H1 (cell line): ENCODE results near the gene TBCE. TPM values are rescaled to one million over a fixed set of nuclear protein-coding genes. Genes with fewer than 3 reads are reported as not detected.
A peak's percentile ranks its signal among the peaks of the same experiment; 100 is the strongest.

Experiments used
- CTCF ChIA-PET: fragments of 300-600 bp; sonication (Branson Sonifier 250); formaldehyde crosslinking; loops from one replicate; lab custom pipeline; 2021; ENCODE audit not compliant: partially characterized antibody; lab: Charles Lee
- POLR2A ChIA-PET: fragments of 300-600 bp; sonication (Branson Sonifier 250); formaldehyde crosslinking; loops from one replicate; lab custom pipeline; 2021; ENCODE audit warnings: inconsistent platforms; ENCODE audit not compliant: partially characterized antibody; lab: Charles Lee
- DNase-seq, 2 experiments: peaks; one replicate each; pipeline versions ENCODE4 v3.0.0 to v3.0.0-alpha.2; 2010 to 2022; ENCODE audit warnings: low spot score in 2 of 2, low read depth in 1 of 2, mixed read lengths in 1 of 2
- FAIRE-seq: peaks from 2 replicates; lab custom pipeline; 2011; peaks lifted over from hg19 to GRCh38; lab: Jason Lieb, UNC
- H2AFZ ChIP-seq: 2 replicates; pipeline ENCODE4 v1.8.1; 2012; ENCODE audit warnings: low read length, inconsistent platforms
- H2AK5ac ChIP-seq: 2 replicates; pipeline ENCODE4 v1.6.1; 2013; ENCODE audit warnings: low read depth, low read length
- H2BK120ac ChIP-seq: replicated peaks from 2 replicates; pipeline ENCODE3; 2013; ENCODE audit warnings: low read depth, low read length, inconsistent platforms
- H2BK12ac ChIP-seq: 2 replicates; pipeline ENCODE4 v1.6.1; 2013; ENCODE audit warnings: low read depth, low read length
- H2BK15ac ChIP-seq: 2 replicates; pipeline ENCODE4 v1.6.1; 2013; ENCODE audit warnings: low read length
- H2BK20ac ChIP-seq: 2 replicates; pipeline ENCODE4 v1.6.1; 2013; ENCODE audit warnings: low read length
- H2BK5ac ChIP-seq: 2 replicates; pipeline ENCODE4 v1.6.1; 2013; ENCODE audit warnings: low read depth, low read length
- H3K14ac ChIP-seq: 2 replicates; pipeline ENCODE4 v1.6.1; 2013; ENCODE audit warnings: inconsistent platforms; ENCODE audit not compliant: insufficient read length
- H3K18ac ChIP-seq: 2 replicates; pipeline ENCODE4 v1.6.1; 2013; ENCODE audit warnings: low read length; ENCODE audit errors: extremely low read depth
- H3K23ac ChIP-seq: 2 replicates; pipeline ENCODE4 v1.6.1; 2013; ENCODE audit warnings: inconsistent platforms; ENCODE audit not compliant: insufficient read length
- H3K23me2 ChIP-seq: 2 replicates; pipeline ENCODE4 v1.6.1; 2013; ENCODE audit warnings: low read depth, low read length
- H3K27ac ChIP-seq: 2 replicates; pipeline ENCODE4 v1.6.1; 2011; ENCODE audit warnings: low read depth, low read length, inconsistent platforms
- H3K27me3 ChIP-seq, 4 experiments: replicated peaks in 1 of 4; 1 replicate in 1 of 4; 2 replicates in 3 of 4; pipeline versions ENCODE4 v1.6.1 to v1.8.1; 2011 to 2013; ENCODE audit warnings: low read length in 3 of 4, mild to moderate bottlenecking in 3 of 4, inconsistent platforms in 2 of 4, mixed read lengths in 2 of 4, moderate library complexity in 1 of 4; ENCODE audit not compliant: control insufficient read depth in 3 of 4, insufficient read depth in 3 of 4; ENCODE audit errors: extremely low read depth in 1 of 4
- H3K36me3 ChIP-seq, 4 experiments: 2 replicates each; pipeline versions ENCODE4 v1.6.1 to v1.8.1; 2011 to 2013; ENCODE audit warnings: mild to moderate bottlenecking in 4 of 4, low read length in 3 of 4, moderate library complexity in 2 of 4, control low read depth in 1 of 4, inconsistent platforms in 1 of 4; ENCODE audit not compliant: insufficient read depth in 4 of 4, control insufficient read depth in 2 of 4
- H3K4ac ChIP-seq: replicated peaks from 2 replicates; pipeline ENCODE3; 2013; ENCODE audit warnings: low read length, low read depth, mixed read lengths, inconsistent platforms; ENCODE audit not compliant: insufficient read length
- H3K4me1 ChIP-seq, 4 experiments: replicated peaks in 1 of 4; 1 replicate in 1 of 4; 2 replicates in 3 of 4; pipeline versions ENCODE4 v1.6.1 to v1.8.1; 2011 to 2013; ENCODE audit warnings: low read length in 3 of 4, inconsistent platforms in 2 of 4, mixed read lengths in 1 of 4; ENCODE audit not compliant: insufficient read depth in 4 of 4, control insufficient read depth in 3 of 4
- H3K4me2 ChIP-seq, 2 experiments: 2 replicates each; pipeline versions ENCODE4 v1.6.1 to v1.8.1; 2011 to 2013; ENCODE audit warnings: low read depth in 2 of 2, low read length in 2 of 2, control low read depth in 1 of 2, inconsistent platforms in 1 of 2, mild to moderate bottlenecking in 1 of 2; ENCODE audit not compliant: insufficient read depth in 1 of 2
- H3K4me3 ChIP-seq, 4 experiments: fragments of 200-600, 300-600 bp in 1 of 4; sonication (generic), shearing (Covaris generic), sonication (Bioruptor Twin) in 1 of 4; 2 replicates each; pipeline versions ENCODE4 v1.5.1 to v1.8.1; 2011 to 2016; ENCODE audit warnings: low read length in 4 of 4, low read depth in 3 of 4, control low read depth in 2 of 4, inconsistent platforms in 2 of 4, mild to moderate bottlenecking in 2 of 4, mixed read lengths in 1 of 4, moderate library complexity in 1 of 4; ENCODE audit not compliant: insufficient read depth in 2 of 4; ENCODE audit errors: extremely low read depth in 1 of 4
- H3K56ac ChIP-seq: replicated peaks from 2 replicates; pipeline ENCODE3; 2013; ENCODE audit warnings: low read depth, mild to moderate bottlenecking, mixed read lengths, low read length, inconsistent platforms; ENCODE audit not compliant: insufficient read length
- H3K79me1 ChIP-seq: 2 replicates; pipeline ENCODE4 v1.6.1; 2013; ENCODE audit warnings: low read depth, low read length, control low read depth
- H3K79me2 ChIP-seq, 2 experiments: 2 replicates each; pipeline versions ENCODE4 v1.6.1 to v1.8.1; 2012 to 2013; ENCODE audit warnings: low read length in 2 of 2, mild to moderate bottlenecking in 2 of 2, inconsistent platforms in 1 of 2; ENCODE audit not compliant: insufficient read depth in 2 of 2, control insufficient read depth in 1 of 2
- H3K9ac ChIP-seq, 4 experiments: replicated peaks in 1 of 4; 1 replicate in 1 of 4; 2 replicates in 3 of 4; pipeline versions ENCODE4 v1.6.1 to v1.8.1; 2011 to 2013; ENCODE audit warnings: low read depth in 3 of 4, low read length in 3 of 4, control low read depth in 2 of 4, mild to moderate bottlenecking in 2 of 4, moderate library complexity in 2 of 4, inconsistent platforms in 1 of 4; ENCODE audit errors: extremely low read depth in 1 of 4
- H3K9me3 ChIP-seq, 2 experiments: 2 replicates each; pipeline versions ENCODE4 v1.6.1 to v1.8.1; 2012 to 2013; ENCODE audit warnings: mild to moderate bottlenecking in 2 of 2, moderate library complexity in 2 of 2, control low read depth in 1 of 2, inconsistent platforms in 1 of 2, low read depth in 1 of 2, low read length in 1 of 2, mixed read lengths in 1 of 2; ENCODE audit not compliant: insufficient read depth in 2 of 2
- H4K20me1 ChIP-seq, 2 experiments: replicated peaks in 1 of 2; 2 replicates each; pipeline versions ENCODE3 to v1.8.1; 2011 to 2013; ENCODE audit warnings: inconsistent platforms in 2 of 2, low read length in 2 of 2, mild to moderate bottlenecking in 1 of 2; ENCODE audit not compliant: insufficient read depth in 2 of 2, control insufficient read depth in 1 of 2
- H4K5ac ChIP-seq: 2 replicates; pipeline ENCODE4 v1.6.1; 2013; ENCODE audit warnings: low read length, low read depth, mixed read lengths, inconsistent platforms; ENCODE audit not compliant: insufficient read length
- H4K8ac ChIP-seq: 2 replicates; pipeline ENCODE4 v1.8.0; 2013; ENCODE audit warnings: mild to moderate bottlenecking, moderate library complexity, low read length, inconsistent platforms; ENCODE audit not compliant: insufficient read depth; ENCODE audit errors: extremely low read depth
- H4K91ac ChIP-seq: replicated peaks from 2 replicates; pipeline ENCODE3; 2013; ENCODE audit warnings: low read length, mixed read lengths, inconsistent platforms; ENCODE audit not compliant: insufficient read length
- CBX8 ChIP-seq: fragments of 300-800, 300-1000 bp; sonication (generic); IDR thresholded peaks from 2 replicates; pipeline ENCODE4 v1.7.1; 2016; ENCODE audit warnings: low read depth, low read length, borderline replicate concordance
- CEBPB ChIP-seq: IDR thresholded peaks from 2 replicates; pipeline ENCODE4 v1.6.1; 2012; ENCODE audit warnings: low read depth, low read length
- CHD1 ChIP-seq: IDR thresholded peaks from 2 replicates; pipeline ENCODE4 v1.6.1; 2012; ENCODE audit warnings: low read depth, low read length, improper control_type of control experiment
- NRF1 ChIP-seq: IDR thresholded peaks from 2 replicates; pipeline ENCODE4 v1.6.1; 2011; ENCODE audit warnings: mild to moderate bottlenecking, low read depth, low read length, improper control_type of control experiment
- RBBP5 ChIP-seq: IDR thresholded peaks from 2 replicates; pipeline ENCODE4 v1.7.1; 2012; ENCODE audit warnings: low read depth, mild to moderate bottlenecking, inconsistent platforms, low read length, moderate library complexity, borderline replicate concordance
- TCF12 ChIP-seq: IDR thresholded peaks from 2 replicates; pipeline ENCODE4 v1.6.1; 2011; ENCODE audit warnings: low read depth, mild to moderate bottlenecking, low read length
- WGBS, 2 experiments: shearing (Covaris generic) in 1 of 2; methylation state at CpG; one replicate each; pipeline versions ENCODE4 v1.1.6 to v1.1.7; 2013 to 2015; ENCODE audit warnings: low lambda C conversion rate in 2 of 2, mixed read lengths in 2 of 2, inconsistent platforms in 1 of 2, low coverage in 1 of 2, missing lambda C conversion rate in 1 of 2; ENCODE audit not compliant: insufficient replicate concordance in 2 of 2, insufficient coverage in 1 of 2, insufficient read length in 1 of 2; ENCODE audit errors: extremely low coverage in 1 of 2, missing lambda C conversion rate in 1 of 2; 5-methylcytosine and 5-hydroxymethylcytosine counted together
- polyA plus RNA-seq, 7 experiments: library from polyadenylated mRNA; depleted of rRNA in 3 of 7; stranded (reverse) in 5 of 7; unstranded in 2 of 7; fragments of >200 nt in 5 of 7; fragments of 200-250 nt in 2 of 7; gene quantifications; 1 replicate in 5 of 7; 2 replicates in 1 of 7; 4 replicates in 1 of 7; pipeline versions ENCODE4 v1.2.1 to v1.2.3, GENCODE V29; 2011 to 2013; ENCODE audit warnings: missing spikeins in 2 of 7, mixed read lengths in 2 of 7
- total RNA-seq: library from RNA; stranded (reverse); fragmentation: NEBNext Ultra II Directional; extraction: Animal tissue kit (Norgen Biotek cat#: 25700); gene quantifications from 2 replicates; pipeline ENCODE4 v1.2.1, GENCODE V29; 2021
- TF ChIP-seq, protein P1 (sequence below): IDR thresholded peaks from 2 replicates; pipeline ENCODE4 v1.6.1; 2011; ENCODE audit warnings: low read depth, mild to moderate bottlenecking, low read length; ENCODE audit not compliant: insufficient read depth
- TF ChIP-seq, protein P2 (sequence below), 3 experiments: IDR thresholded peaks; 1 replicate in 2 of 3; 2 replicates in 1 of 3; pipeline versions ENCODE4 v1.5.1 to v1.6.1; 2011; ENCODE audit warnings: low read length in 3 of 3, mild to moderate bottlenecking in 3 of 3, inconsistent platforms in 2 of 3, low read depth in 1 of 3, moderate library complexity in 1 of 3; ENCODE audit not compliant: insufficient read depth in 1 of 3; ENCODE audit errors: control extremely low read depth in 1 of 3

Gene TBCE
- total and polyA plus RNA-seq, 2 of the 8 experiments (the other 6 are each of a cell fraction or from before 2014, with no cell fraction given): 22.7 to 42.9 TPM

DNA sequence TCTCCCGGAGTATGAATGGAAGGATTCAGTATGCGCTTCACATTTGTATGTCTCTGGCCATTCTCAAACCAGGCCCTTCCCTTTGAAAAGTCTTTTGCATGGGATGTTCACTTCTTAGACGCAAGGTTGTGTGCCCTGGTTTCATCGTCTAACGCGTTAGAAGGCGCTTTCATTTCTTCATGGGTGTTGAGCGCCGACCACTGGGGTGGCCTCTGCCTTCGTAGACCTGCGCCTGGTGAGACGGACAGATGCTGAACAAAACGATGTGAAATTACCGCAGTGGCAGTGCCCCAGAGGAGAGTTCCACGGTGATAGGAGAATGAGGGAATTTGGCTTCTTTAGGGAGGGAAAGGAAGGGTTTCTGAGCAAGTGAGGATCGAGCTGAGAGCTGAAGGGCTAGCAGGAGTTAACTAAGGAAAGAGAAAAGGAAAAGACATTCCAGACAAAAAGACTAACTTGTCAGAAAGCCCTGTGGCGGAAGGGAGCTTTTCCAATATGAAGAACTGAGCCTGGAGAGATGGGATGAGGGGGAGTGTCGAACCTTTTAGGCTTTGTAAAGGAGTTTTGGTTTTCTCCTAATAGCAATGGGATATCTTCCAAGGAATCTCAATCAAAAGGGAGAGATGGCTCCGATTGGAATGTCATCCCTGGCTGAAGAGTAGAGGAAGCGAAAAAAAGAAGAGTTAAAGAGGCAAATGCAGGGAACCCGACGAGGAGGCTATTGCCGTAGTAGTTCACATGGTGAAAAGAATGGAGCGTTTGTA, 37.9 kb upstream of the TBCE start:
- no peak overlapping the region for H3K23ac ChIP-seq
- POLR2A ChIA-PET: interaction anchor here (0.7 to 6.8 kb wide), 22 partner anchors 10 to 200 kb away, joined by 3 to 39 read pairs (median 4); partner anchors contain the start of genes B3GALNT2, TBCE and TOMM20
- peak overlapping the region; percentile 86 to 99 (median 97) for H3K9ac ChIP-seq
- 10% methylated on average over 24 of the region's 24 CpGs; no CpG with 5 or more reads in 1 of the 2 experiments for WGBS, 2 experiments
- CTCF ChIA-PET: interaction anchor here (0.8 to 5.1 kb wide), 5 partner anchors 8 to 87 kb away, joined by 3 to 34 read pairs (median 4); no protein-coding TSS in a partner anchor
- H3K4ac ChIP-seq: no peak overlapping the region
- H3K23me2 ChIP-seq: peaks cover 5% of the 10 kb centered on the region
- H3K79me1 ChIP-seq: no peaks in the 10 kb centered on the region
- H4K8ac ChIP-seq: no peak overlapping the region
- no peak overlapping the region for H4K91ac ChIP-seq
- no peaks in the 10 kb centered on the region for H3K27me3 ChIP-seq
- peaks cover 0 to 8% (median 1%) of the 10 kb centered on the region in 4 experiments; a peak in 3 of 7 replicates for H3K4me1 ChIP-seq
- H3K36me3 ChIP-seq: peaks cover 0 to 8% (median 0%) of the 10 kb centered on the region in 4 experiments; a peak in 2 of 8 replicates
- no peak overlapping the region; the same call in 1 of the 2 replicates for H2AK5ac ChIP-seq
- H4K5ac ChIP-seq: no peak overlapping the region
- peak overlapping the region; percentile 13 for H3K56ac ChIP-seq
- no peak overlapping the region for H3K14ac ChIP-seq
- H3K4me3 ChIP-seq: peak overlapping the region; percentile 78 to 95 (median 86)
- H2BK12ac ChIP-seq: no peak overlapping the region; the same call in 1 of the 2 replicates
- H2BK5ac ChIP-seq: peak overlapping the region; percentile 97
- H3K27ac ChIP-seq: peak overlapping the region; percentile 88
- H4K20me1 ChIP-seq: peaks cover 0 to 6% of the 10 kb centered on the region in 2 experiments
- H2BK20ac ChIP-seq: no peak overlapping the region
- peak in 1 of 2 experiments; percentile 55 for DNase-seq
- H3K18ac ChIP-seq: peak overlapping the region; percentile 73; the same call in 1 of the 2 replicates
- peak overlapping the region; percentile 73 to 96 for H3K4me2 ChIP-seq
- peak overlapping the region; percentile 6; the same call in 1 of the 2 replicates for H2AFZ ChIP-seq
- no peak overlapping the region for H2BK120ac ChIP-seq
- no peak overlapping the region for H2BK15ac ChIP-seq
- H3K79me2 ChIP-seq: peaks cover 21 to 86% of the 10 kb centered on the region in 2 experiments
- no peaks in the 10 kb centered on the region for H3K9me3 ChIP-seq
- FAIRE-seq: no peak
- TF ChIP-seq NRF1: no peak
- TF ChIP-seq, protein P1, sequence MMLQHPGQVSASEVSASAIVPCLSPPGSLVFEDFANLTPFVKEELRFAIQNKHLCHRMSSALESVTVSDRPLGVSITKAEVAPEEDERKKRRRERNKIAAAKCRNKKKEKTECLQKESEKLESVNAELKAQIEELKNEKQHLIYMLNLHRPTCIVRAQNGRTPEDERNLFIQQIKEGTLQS: no peak
- no peak for TF ChIP-seq CBX8
- TF ChIP-seq TCF12: no peak
- TF ChIP-seq CHD1: no peak
- peak; percentile 27; the same call in 1 of the 2 replicates for TF ChIP-seq RBBP5
- TF ChIP-seq, protein P2, sequence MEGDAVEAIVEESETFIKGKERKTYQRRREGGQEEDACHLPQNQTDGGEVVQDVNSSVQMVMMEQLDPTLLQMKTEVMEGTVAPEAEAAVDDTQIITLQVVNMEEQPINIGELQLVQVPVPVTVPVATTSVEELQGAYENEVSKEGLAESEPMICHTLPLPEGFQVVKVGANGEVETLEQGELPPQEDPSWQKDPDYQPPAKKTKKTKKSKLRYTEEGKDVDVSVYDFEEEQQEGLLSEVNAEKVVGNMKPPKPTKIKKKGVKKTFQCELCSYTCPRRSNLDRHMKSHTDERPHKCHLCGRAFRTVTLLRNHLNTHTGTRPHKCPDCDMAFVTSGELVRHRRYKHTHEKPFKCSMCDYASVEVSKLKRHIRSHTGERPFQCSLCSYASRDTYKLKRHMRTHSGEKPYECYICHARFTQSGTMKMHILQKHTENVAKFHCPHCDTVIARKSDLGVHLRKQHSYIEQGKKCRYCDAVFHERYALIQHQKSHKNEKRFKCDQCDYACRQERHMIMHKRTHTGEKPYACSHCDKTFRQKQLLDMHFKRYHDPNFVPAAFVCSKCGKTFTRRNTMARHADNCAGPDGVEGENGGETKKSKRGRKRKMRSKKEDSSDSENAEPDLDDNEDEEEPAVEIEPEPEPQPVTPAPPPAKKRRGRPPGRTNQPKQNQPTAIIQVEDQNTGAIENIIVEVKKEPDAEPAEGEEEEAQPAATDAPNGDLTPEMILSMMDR (IDR thresholded peaks at IDR 0.05; ENCODE audit: control extremely low read depth in 1 of 3, insufficient read depth in 1 of 3, low read depth in 1 of 3, low read length in 3 of 3): 0 out of 4 replicates have a peak, but pooled peaks of 1 of the 3 experiments have one; percentile 5
- no peak for TF ChIP-seq CEBPB
